Progenitor cell of endocrine pancreas (in vitro differentiated cells): Measurements from ENCODE around the gene PNMA8B. TPM values are rescaled to one million over a fixed set of nuclear protein-coding genes. Genes with fewer than 3 reads are reported as not detected.
A peak's percentile ranks its signal among the peaks of the same experiment; 100 is the strongest.

Experiments used
- DNase-seq: peaks from one replicate; pipeline ENCODE4 v3.0.0; 2021; ENCODE audit warnings: low spot score; ENCODE audit not compliant: unreplicated experiment
- H3K27ac Mint-ChIP-seq: 2 replicates; pipeline ENCODE4 v1.8.0; 2021; ENCODE audit warnings: mild to moderate bottlenecking, moderate library complexity, mixed read lengths
- H3K27me3 Mint-ChIP-seq: 2 replicates; pipeline ENCODE4 v1.8.0; 2021; ENCODE audit warnings: mixed read lengths
- H3K36me3 Mint-ChIP-seq: 2 replicates; pipeline ENCODE4 v1.8.0; 2022; ENCODE audit warnings: mixed read lengths; ENCODE audit not compliant: insufficient read depth
- H3K4me1 Mint-ChIP-seq: 2 replicates; pipeline ENCODE4 v1.8.0; 2021; ENCODE audit warnings: low read depth, mixed read lengths
- H3K4me3 Mint-ChIP-seq: 2 replicates; pipeline ENCODE4 v1.8.0; 2021; ENCODE audit warnings: low read depth, mild to moderate bottlenecking, moderate library complexity, mixed read lengths
- H3K9me3 Mint-ChIP-seq: 2 replicates; pipeline ENCODE4 v1.8.0; 2021; ENCODE audit warnings: low read depth, mixed read lengths
- total RNA-seq: library from RNA; stranded (reverse); gene quantifications from 2 replicates; pipeline ENCODE4 v1.2.1, GENCODE V29; 2021
- TF ChIP-seq, protein P1 (sequence below): fragments of 200-600 bp; sonication (generic); IDR thresholded peaks from one replicate; pipeline ENCODE4 v1.5.0; 2021; ENCODE audit warnings: antibody characterized with exemption, mild to moderate bottlenecking; ENCODE audit not compliant: unreplicated experiment

PNMA8B gene
- total RNA-seq, 1 donor from 2014 or later: 2.1 TPM

DNA sequence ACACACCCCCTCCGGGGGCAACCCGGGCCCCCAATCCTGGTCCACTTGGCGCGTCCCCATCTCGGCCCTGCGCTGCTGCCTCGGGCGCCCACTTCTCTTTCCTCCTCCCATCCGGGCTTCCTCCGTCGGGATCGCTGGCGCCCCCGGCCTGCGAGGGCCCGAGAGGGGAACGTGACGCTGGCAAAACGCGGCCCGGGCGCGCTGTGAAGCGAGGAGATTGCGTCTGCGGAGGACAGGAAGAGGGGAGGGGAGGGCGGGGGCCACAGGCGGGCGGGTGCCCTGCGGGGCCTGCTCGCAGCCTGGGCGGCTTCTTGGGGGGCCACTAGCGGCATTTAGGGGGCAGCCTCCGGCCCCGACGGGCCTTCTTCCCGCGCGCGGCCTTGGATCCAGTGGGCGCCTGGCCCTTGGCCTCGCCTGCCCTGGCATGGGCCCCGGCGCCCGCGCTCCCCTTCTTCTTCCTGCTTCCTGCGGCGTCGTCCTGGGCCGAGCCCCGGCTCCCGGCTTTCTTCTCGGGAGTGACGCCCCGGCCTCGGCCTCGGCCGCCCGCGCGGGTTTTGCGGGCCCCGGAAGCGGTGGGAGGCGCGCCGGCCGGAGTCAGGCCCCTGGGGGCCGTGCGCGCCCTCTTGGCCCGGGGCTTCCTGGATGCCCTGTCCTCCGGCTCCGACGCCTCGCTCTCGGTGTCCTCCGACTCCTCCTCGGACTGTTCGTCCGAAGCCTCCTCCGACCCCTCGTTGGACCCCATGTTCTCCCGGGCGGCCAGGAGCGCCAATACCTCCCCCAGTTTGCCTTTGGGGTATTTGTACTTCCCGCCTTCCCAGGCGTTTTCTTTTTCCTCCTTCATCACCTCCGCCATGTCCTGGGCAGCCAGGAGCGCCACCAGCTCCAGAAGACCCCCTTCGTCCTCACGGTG lies 2.2 kb downstream of the PNMA8B start:
- Mint-ChIP-seq H3K27me3 (peaks cover 46% of the 10 kb centered on the region), H3K4me3 (peak overlapping the region; percentile 21), H3K27ac (no peak overlapping the region), H3K9me3 (no peaks in the 10 kb centered on the region), H3K4me1 (peaks cover 5% of the 10 kb centered on the region), H3K36me3 (peaks cover 4% of the 10 kb centered on the region)
- TF ChIP-seq, protein P1, sequence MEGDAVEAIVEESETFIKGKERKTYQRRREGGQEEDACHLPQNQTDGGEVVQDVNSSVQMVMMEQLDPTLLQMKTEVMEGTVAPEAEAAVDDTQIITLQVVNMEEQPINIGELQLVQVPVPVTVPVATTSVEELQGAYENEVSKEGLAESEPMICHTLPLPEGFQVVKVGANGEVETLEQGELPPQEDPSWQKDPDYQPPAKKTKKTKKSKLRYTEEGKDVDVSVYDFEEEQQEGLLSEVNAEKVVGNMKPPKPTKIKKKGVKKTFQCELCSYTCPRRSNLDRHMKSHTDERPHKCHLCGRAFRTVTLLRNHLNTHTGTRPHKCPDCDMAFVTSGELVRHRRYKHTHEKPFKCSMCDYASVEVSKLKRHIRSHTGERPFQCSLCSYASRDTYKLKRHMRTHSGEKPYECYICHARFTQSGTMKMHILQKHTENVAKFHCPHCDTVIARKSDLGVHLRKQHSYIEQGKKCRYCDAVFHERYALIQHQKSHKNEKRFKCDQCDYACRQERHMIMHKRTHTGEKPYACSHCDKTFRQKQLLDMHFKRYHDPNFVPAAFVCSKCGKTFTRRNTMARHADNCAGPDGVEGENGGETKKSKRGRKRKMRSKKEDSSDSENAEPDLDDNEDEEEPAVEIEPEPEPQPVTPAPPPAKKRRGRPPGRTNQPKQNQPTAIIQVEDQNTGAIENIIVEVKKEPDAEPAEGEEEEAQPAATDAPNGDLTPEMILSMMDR: no peak
- no peak for DNase-seq

DNA sequence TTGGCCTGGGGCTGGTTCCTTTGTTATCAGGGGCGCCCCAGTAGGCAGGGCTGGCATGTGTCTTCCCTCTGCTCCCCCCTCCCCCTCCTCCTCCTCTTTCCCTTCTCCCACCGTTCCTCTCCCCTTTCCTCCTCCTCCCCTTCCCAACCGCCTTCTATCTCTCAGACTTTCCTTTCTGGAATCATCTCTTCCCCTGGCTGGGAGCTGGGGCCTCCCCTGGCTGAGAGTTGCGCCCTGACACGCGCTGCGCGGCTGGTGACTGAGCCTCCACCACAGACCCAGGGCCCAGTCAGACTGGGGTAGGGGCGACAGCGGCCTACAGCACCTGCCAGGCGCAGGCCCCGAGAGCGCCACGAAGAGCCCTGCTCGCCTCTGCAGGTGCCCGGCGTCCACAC lies 2.8 kb downstream of the PNMA8B start:
- DNase-seq: no peak
- Mint-ChIP-seq H3K4me1 (peaks cover 5% of the 10 kb centered on the region), H3K27ac (no peak overlapping the region), H3K27me3 (peaks cover 51% of the 10 kb centered on the region), H3K36me3 (peaks cover 4% of the 10 kb centered on the region), H3K4me3 (no peak overlapping the region), H3K9me3 (no peaks in the 10 kb centered on the region)
- TF ChIP-seq, protein P1: no peak

DNA sequence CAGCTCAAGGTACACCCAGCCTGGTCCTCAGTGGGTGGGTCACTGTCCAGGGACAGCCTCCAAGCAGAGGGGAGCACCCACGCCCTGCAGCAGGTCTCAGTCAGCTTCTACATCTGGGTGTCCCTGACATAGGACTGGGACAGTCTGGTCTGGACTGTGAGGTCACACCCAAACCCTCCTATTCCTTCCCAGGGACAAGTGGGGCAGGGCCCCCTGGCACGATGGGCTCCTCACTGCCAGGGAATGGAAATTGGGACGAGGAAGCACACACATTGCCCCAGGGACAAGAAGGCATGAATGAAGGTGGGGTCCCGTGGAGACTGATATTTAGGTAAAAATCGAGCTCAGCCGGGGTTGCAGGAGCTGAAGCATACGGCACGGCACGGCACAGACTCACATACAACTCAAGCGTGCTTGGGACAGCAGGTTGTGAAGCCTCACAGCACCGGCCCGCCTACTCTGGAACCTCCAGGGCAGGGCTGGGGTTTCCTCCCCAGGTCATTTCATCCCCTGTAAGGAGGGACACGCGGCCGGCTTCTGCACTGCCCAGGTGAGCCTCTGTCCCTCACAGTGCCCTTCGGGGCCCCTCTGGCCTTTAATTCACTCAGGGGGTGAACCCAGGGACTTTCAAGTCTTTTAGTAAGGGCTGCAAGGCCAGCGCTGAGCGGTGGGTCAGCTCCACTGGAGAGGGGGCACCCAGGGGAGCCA lies 3.5 kb downstream of the PNMA8B start:
- no peaks in the 10 kb centered on the region for H3K9me3 Mint-ChIP-seq
- peaks cover 58% of the 10 kb centered on the region for H3K27me3 Mint-ChIP-seq
- H3K36me3 Mint-ChIP-seq: peaks cover 4% of the 10 kb centered on the region
- TF ChIP-seq, protein P1: no peak
- no peak overlapping the region for H3K4me3 Mint-ChIP-seq
- no peak overlapping the region for H3K27ac Mint-ChIP-seq
- peaks cover 7% of the 10 kb centered on the region for H3K4me1 Mint-ChIP-seq
- no peak for DNase-seq

DNA sequence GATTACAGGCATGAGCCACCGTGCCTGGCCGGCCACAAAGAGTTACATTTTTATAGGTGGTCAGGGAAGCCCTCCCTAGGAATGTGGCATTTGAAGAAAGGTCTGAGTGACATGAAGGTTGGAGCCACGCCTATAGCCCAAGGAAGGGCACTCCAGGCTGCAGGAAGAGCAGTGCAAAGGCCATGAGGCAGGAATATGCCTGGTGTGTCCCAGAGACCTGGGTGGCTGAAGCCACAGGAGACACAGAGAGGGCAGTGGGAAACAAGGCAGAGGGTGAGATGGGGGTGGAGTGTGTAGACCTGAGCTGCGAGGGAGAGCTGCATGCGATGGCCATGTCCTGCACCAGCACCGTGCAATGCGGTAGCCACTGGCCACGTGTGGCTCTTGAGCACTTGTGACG lies 4.9 kb downstream of the PNMA8B start:
- Mint-ChIP-seq H3K9me3 (no peaks in the 10 kb centered on the region), H3K4me3 (no peak overlapping the region), H3K4me1 (peaks cover 5% of the 10 kb centered on the region), H3K27ac (no peak overlapping the region), H3K36me3 (peaks cover 4% of the 10 kb centered on the region), H3K27me3 (peaks cover 68% of the 10 kb centered on the region)
- TF ChIP-seq, protein P1: no peak
- no peak for DNase-seq

DNA sequence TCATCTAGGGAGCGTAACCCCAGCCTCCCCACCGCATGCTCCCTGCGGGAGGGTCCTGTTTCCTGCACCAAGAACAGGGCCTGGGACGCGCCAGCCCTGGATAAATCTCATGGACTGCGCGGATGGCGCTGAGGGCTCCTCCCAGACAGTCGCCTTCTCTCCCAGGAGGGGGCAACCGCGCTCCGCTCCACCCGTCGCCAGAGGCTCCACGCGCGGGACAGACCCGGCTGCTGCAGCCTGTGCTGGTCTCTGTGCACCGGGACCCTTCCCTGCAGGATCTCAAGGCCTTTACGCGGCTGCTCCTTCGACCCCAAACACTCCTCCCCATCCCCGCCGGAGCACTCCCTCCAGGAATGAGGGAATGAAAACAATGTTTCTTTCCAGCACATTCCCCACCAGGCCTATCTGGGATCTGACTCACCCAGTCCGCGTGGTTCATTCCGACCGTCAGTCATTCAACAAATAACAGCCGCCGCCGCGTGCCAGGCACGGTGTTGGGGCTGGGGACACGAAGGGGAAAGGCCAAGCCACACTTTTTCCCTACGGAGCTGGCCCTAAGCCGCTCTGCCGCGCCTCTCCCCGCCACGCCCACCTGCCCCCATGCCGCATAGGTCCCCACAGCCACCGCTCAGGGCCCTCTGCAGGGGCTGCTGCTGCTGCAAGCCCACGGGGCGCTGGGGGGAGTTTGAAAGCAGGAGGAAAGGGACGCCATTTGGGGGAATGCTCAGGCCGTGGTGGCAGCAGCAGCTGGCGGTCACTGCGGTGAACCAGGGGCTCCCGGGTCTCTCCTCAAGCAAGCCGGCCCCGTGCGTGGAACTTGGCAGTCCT lies 6.0 kb downstream of the PNMA8B start:
- no peak for DNase-seq
- TF ChIP-seq, protein P1: peak; percentile 23
- Mint-ChIP-seq H3K27ac (no peak overlapping the region), H3K36me3 (peaks cover 3% of the 10 kb centered on the region), H3K27me3 (peaks cover 71% of the 10 kb centered on the region), H3K4me1 (peaks cover 5% of the 10 kb centered on the region), H3K9me3 (no peaks in the 10 kb centered on the region), H3K4me3 (no peak overlapping the region)
